Middle frontal gyrus (tissue), 1 donor: ENCODE results near the gene CYP2D6.

Experiments
- DNase-seq: peaks from one replicate; pipeline ENCODE4 v3.0.0-alpha.2; 2015; ENCODE audit warnings: low spot score; ENCODE audit errors: extremely low spot score

The CYP2D6 gene

DNA sequence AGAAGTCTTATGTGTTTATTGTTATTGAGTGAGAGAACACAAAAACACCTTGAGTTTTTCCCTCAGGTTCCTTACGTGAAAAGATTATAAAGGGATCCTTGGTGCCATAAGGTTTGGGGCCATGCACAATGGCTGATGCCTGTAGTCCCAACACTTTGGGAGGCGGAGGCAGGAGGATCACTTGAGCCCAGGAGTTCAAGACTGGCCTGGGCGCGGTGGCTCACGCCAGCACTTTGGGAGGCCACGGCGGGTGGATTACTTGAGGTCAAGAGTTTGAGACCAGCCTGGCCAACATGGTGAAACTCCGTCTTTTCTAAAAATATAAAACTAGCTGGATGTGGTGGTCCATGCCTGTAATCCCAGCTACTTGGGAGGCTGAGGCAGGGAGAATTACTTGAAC lies 45.7 kb downstream of the CYP2D6 start:
- DNase-seq: no peak

DNA sequence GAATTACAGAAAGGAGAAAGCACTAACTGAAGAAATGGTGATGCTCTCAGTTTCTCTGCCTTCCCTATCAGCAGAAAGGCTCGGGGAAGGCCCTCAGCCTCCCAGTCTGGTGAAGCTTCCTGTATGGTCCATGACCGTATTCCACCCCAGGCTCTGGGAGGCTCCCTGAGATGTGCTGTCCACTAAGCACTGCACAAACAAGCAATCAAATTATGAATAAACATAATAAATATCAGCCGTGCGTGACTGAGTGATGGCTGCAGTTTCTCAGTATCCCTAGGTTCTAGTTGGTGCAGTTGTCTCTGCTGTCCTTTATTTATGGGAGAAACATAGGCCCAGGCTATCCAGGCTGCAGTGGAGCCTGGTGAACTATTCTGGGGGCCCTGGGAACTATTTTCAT lies 47.5 kb downstream of the CYP2D6 start:
- DNase-seq: no peak

DNA sequence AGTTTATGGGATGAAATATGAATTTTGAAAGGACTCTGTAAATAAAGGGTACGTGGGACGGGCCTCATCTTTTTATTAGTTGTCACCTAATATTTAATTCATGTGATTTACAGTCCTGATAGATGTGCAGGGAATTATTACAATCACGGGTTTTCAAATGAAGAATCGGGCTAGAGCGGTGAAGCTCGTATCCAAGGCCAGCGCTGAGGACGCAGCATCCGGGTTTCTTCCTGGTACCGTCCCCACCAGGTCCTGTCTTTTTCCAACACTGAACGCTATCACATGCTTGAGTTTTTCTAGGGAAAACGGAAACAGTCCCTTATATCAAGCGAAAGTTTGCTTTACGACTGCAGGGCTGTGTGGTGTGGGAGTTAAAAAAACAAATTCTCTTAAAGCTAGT lies 50.3 kb downstream of the CYP2D6 start:
- DNase-seq: no peak

DNA sequence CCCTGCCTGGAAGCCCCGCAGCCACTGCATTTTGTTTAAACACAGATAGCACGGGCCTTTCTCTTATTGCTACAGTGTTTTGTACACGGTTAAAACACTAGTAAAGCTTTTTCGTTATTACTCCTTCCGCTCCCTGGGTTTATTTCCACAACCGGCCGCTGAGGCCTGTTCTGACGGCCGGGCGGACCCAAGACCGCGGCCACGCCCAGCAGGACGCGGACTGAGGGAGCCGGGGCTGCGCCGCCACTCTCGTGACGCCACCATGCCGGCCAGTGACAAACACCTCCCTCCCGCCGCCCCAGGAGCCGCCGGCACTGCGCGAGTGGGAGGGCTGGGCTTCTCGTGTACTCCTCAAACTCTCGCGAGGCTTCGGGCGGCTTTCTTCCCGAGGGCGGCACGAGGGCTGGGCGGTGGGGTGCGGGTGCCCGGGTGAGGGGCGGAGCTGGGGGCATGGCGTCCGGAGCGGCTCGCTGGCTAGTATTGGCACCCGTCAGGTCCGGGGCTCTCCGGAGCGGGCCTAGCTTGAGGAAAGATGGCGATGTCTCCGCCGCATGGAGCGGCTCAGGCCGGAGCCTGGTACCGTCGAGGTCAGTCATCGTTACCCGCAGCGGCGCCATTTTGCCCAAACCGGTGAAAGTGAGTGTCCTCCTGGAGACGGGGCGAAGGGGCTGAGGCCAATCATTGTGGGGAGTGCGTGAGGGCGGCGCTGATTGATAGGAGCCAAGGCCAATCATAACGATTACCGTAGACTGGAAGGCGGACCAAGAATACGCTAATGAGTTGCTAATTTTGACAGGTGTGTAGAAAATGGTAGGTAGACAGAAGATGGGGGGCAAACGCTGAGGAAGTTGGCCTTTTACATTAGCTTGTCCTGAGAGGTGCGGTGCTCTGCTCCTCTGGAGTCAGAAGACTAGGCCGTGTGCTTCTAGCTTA lies 51.0 kb downstream of the CYP2D6 start, which contains the start of gene SMDT1:
TSS of gene SMDT1 (plus strand) at position 382 of the 933 bp plus-strand sequence. CDS start at position 451, 69 bp downstream.
- peak; percentile 99 for DNase-seq

DNA sequence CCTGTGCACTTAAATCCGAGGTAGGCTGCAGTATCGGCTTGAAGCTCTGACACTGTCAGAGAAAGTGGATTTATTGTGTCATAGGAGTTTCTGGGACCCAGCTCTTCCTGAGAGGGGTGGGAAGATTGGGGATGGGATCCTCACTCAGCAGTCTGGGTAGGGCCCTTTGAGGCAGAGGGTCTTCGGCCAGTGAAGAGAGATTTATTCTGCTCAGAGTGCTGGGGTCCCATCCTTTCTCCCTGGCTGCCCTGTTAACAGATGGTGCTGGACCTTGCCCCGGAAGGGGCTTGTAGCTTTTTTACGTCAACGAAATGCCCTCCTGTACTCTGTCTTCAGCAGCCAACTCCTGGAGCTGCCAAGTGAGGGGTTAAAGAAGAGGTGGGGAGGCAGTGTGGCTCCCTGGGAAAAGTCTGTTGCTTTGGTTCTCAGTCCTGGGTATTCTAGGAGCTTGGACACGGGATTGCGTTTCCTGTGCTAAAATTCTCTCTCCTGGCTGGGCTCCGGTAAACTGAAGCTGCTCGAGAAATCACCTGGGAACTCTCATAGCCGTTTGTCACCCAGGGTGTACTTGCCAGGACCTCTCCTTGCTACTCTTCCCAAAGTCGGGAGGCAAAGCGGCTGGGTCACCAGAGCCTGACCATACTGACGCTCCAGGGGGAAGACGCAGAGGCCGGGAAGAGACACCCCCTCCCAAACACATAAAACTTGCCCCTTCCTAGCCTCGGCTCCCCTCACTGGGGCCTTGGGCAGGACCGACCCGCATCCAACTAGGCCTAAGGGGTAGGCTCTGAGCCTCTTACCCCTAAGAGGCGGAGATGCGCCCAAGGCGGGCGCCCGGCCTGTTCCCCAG lies 51.9 kb downstream of the CYP2D6 start:
- DNase-seq: no peak

DNA sequence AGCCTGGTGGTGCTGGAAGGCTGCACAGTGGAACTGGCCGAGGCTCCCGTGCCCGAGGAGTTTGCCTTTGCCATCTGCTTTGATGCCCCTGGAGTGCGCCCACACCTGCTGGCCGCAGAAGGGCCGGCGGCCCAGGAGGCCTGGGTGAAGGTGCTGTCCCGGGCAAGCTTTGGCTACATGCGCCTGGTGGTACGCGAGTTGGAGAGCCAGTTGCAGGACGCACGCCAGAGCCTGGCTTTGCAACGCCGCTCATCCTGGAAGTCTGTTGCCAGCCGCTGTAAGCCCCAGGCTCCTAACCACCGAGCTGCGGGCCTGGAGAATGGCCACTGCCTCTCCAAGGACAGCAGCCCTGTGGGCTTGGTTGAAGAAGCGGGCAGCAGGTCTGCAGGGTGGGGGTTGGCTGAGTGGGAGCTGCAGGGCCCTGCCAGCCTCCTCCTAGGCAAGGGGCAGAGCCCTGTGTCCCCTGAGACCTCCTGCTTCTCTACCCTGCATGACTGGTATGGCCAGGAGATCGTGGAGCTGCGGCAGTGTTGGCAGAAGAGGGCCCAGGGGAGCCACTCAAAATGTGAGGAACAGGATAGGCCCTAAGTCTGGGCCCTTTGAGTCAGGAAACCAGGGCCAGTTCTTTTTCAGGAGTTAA lies 53.0 kb downstream of the CYP2D6 start:
- DNase-seq: no peak

DNA sequence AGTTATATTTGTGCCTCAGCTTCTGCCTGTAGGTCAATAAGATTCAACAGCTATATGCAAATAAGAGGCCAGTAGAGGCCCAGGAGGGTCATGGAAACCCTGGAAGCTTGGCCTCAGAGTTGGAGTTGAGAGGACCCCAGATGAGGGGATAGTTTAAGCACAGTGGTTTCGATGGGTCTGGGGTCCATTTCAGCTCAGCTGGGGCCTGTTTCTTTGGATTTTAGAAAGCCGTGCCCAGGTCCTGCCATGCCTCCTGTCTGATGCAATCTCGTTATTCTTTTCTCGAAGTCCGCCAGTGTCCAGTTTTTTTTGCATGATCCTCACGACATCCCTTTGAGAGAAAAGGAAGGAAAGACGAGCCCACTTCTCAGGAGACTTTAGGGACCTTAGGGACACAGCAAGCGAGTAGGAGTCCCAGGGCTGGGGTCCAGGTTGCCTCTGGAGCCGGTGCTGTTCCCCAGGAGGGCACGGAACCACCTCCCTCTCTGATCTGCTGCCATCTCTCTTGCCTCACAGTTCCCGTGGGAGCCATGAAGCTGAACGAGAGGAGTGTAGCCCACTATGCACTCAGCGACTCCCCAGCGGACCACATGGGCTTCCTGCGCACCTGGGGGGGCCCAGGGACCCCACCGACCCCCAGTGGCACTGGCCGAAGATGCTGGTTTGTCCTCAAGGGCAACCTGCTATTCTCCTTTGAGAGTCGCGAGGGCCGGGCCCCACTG lies 53.7 kb downstream of the CYP2D6 start:
- no peak for DNase-seq
